ENCODE measurements around the gene MTPN. TPM values are rescaled to one million over a fixed set of nuclear protein-coding genes. Genes with fewer than 3 reads are reported as not detected.

The MTPN gene
- total RNA-seq, 4 donors from 2014 or later = 39.4 to 74.3 (median 62.9) TPM

GRCh38 chr7:135905355-135905754 lies 71.8 kb downstream of the MTPN start:
- TF ChIP-seq CTCF (IDR thresholded peaks at IDR 0.05) = no peak
- TF ChIP-seq POLR2A (IDR thresholded peaks at IDR 0.05) = no peak
- no peak overlapping the region for H3K27ac ChIP-seq
- H3K27me3 ChIP-seq = no peaks in the 10 kb centered on the region
- H3K4me3 ChIP-seq = no peak overlapping the region
- no peaks in the 10 kb centered on the region for H3K9me3 ChIP-seq
- H3K36me3 ChIP-seq = no peaks in the 10 kb centered on the region
- no peak for DNase-seq
- H3K4me1 ChIP-seq = no peaks in the 10 kb centered on the region

- Histone ChIP-seq H3K36me3 (no peaks in the 10 kb centered on the region), H3K9me3 (no peaks in the 10 kb centered on the region), H3K4me3 (no peak overlapping the region), H3K27ac (no peak overlapping the region), H3K27me3 (no peaks in the 10 kb centered on the region), H3K4me1 (no peaks in the 10 kb centered on the region)
- no peak for DNase-seq
- TF ChIP-seq CTCF (IDR thresholded peaks at IDR 0.05) (no peak), POLR2A (IDR thresholded peaks at IDR 0.05) (no peak)
These were observed 72.9 kb downstream of the MTPN start for GRCh38 chr7:135904282-135904681.

- Histone ChIP-seq H3K27ac (no peak overlapping the region), H3K36me3 (no peaks in the 10 kb centered on the region), H3K4me3 (no peak overlapping the region), H3K27me3 (no peaks in the 10 kb centered on the region), H3K9me3 (no peaks in the 10 kb centered on the region), H3K4me1 (no peaks in the 10 kb centered on the region)
- DNase-seq = no peak
- TF ChIP-seq POLR2A (IDR thresholded peaks at IDR 0.05) (no peak), CTCF (IDR thresholded peaks at IDR 0.05) (no peak)
These were observed 75.3 kb downstream of the MTPN start for GRCh38 chr7:135901585-135902540.

- TF ChIP-seq POLR2A (IDR thresholded peaks at IDR 0.05) (no peak), CTCF (IDR thresholded peaks at IDR 0.05) (no peak)
- Histone ChIP-seq H3K4me3 (no peak overlapping the region), H3K4me1 (no peaks in the 10 kb centered on the region), H3K36me3 (no peaks in the 10 kb centered on the region), H3K27ac (no peak overlapping the region), H3K9me3 (no peaks in the 10 kb centered on the region), H3K27me3 (no peaks in the 10 kb centered on the region)
- no peak for DNase-seq
These were observed 77.1 kb downstream of the MTPN start for GRCh38 chr7:135900065-135900546.

- Histone ChIP-seq H3K27ac (no peak overlapping the region), H3K36me3 (no peaks in the 10 kb centered on the region), H3K4me3 (no peak overlapping the region), H3K4me1 (no peaks in the 10 kb centered on the region), H3K27me3 (no peaks in the 10 kb centered on the region), H3K9me3 (no peaks in the 10 kb centered on the region)
- no peak for DNase-seq
- TF ChIP-seq CTCF (IDR thresholded peaks at IDR 0.05) (no peak), POLR2A (IDR thresholded peaks at IDR 0.05) (no peak)
These were observed 77.6 kb downstream of the MTPN start for GRCh38 chr7:135899458-135900064.

Data from Peyer's patch (tissue), 4 donors.